GM23338 (cell line): Measurements from ENCODE around the gene SMTNL2. TPM values are rescaled to one million over a fixed set of nuclear protein-coding genes. Genes with fewer than 3 reads are reported as not detected.

Source experiments
- ATAC-seq: fragments of 200-7000 bp; cut with Tn5 transposase; 3 replicates; pipeline ENCODE4 v1.9.1; 2020
- DNase-seq: peaks from one replicate; pipeline ENCODE4 v3.0.0-alpha.2; 2015; ENCODE audit warnings: low spot score
- H2AFZ ChIP-seq: fragments of 200-600 bp; sonication (generic); 2 replicates; pipeline ENCODE4 v1.8.0; 2016; ENCODE audit warnings: antibody characterized with exemption, mild to moderate bottlenecking, moderate library complexity
- H3F3A ChIP-seq: fragments of 200-600 bp; sonication (generic); replicated peaks from 2 replicates; pipeline ENCODE4 v1.8.0; 2017; ENCODE audit warnings: antibody characterized with exemption, mixed run types, low read depth
- H3K27ac ChIP-seq: fragments of 200-600 bp; sonication (generic); 2 replicates; pipeline ENCODE4 v1.6.1; 2016; ENCODE audit warnings: low read depth
- H3K27me3 ChIP-seq: fragments of 200-600 bp; sonication (generic); 2 replicates; pipeline ENCODE4 v1.8.0; 2016; ENCODE audit warnings: mild to moderate bottlenecking, mixed run types, moderate library complexity; ENCODE audit not compliant: insufficient read depth
- H3K36me3 ChIP-seq: fragments of 200-600 bp; sonication (generic); 2 replicates; pipeline ENCODE4 v1.8.0; 2016; ENCODE audit warnings: mild to moderate bottlenecking; ENCODE audit not compliant: insufficient read depth
- H3K4me1 ChIP-seq: fragments of 200-600 bp; sonication (generic); 2 replicates; pipeline ENCODE4 v1.8.0; 2016; ENCODE audit warnings: mild to moderate bottlenecking, moderate library complexity; ENCODE audit not compliant: insufficient read depth
- H3K4me2 ChIP-seq: fragments of 200-600 bp; sonication (generic); 2 replicates; pipeline ENCODE4 v1.7.1; 2017; ENCODE audit warnings: mixed run types
- H3K4me3 ChIP-seq: fragments of 200-600 bp; sonication (generic); 2 replicates; pipeline ENCODE4 v1.6.1; 2016; ENCODE audit warnings: mixed run types
- H3K79me2 ChIP-seq: fragments of 200-600 bp; sonication (generic); replicated peaks from 2 replicates; pipeline ENCODE4 v1.8.0; 2017; ENCODE audit warnings: mild to moderate bottlenecking; ENCODE audit not compliant: insufficient read depth
- H3K9me2 ChIP-seq: fragments of 200-600 bp; sonication (generic); 2 replicates; pipeline ENCODE4 v1.8.0; 2017; ENCODE audit not compliant: insufficient read depth
- H4K20me1 ChIP-seq: fragments of 200-600 bp; sonication (generic); replicated peaks from 2 replicates; pipeline ENCODE4 v1.8.0; 2017; ENCODE audit warnings: mild to moderate bottlenecking; ENCODE audit not compliant: insufficient read depth
- H3K27ac Mint-ChIP-seq: 2 replicates; pipeline ENCODE4 v1.8.0; 2020; ENCODE audit warnings: inconsistent platforms, mild to moderate bottlenecking, moderate library complexity, mixed read lengths
- H3K27me3 Mint-ChIP-seq: 3 replicates; pipeline ENCODE4 v1.8.0; 2022; ENCODE audit warnings: low read depth, mild to moderate bottlenecking, moderate library complexity, mixed read lengths, inconsistent platforms; ENCODE audit not compliant: insufficient read depth, poor library complexity
- H3K36me3 Mint-ChIP-seq: 3 replicates; pipeline ENCODE4 v1.8.0; 2021; ENCODE audit warnings: low read depth, mild to moderate bottlenecking, inconsistent platforms, moderate library complexity, mixed read lengths
- H3K4me1 Mint-ChIP-seq: 3 replicates; pipeline ENCODE4 v1.8.0; 2020; ENCODE audit warnings: mild to moderate bottlenecking, inconsistent platforms, mixed read lengths
- H3K4me3 Mint-ChIP-seq: 3 replicates; pipeline ENCODE4 v1.8.0; 2021; ENCODE audit warnings: moderate library complexity, mild to moderate bottlenecking, inconsistent platforms, mixed read lengths
- H3K9me3 Mint-ChIP-seq: 3 replicates; pipeline ENCODE4 v1.8.0; 2020; ENCODE audit warnings: moderate library complexity, mild to moderate bottlenecking, inconsistent platforms, mixed read lengths
- CREB1 ChIP-seq: fragments of 250-450 bp; sonication (Bioruptor Pico); IDR thresholded peaks from 2 replicates; pipeline ENCODE4 v1.5.0; 2020; ENCODE audit warnings: low read depth, mild to moderate bottlenecking, moderate library complexity
- CTCF ChIP-seq, 2 experiments: fragments of 200-600 bp in 1 of 2; sonication (generic) in 1 of 2; conservative IDR thresholded peaks; 2 replicates each; pipeline versions ENCODE4 v1.5.1 to v1.6.1; 2016 to 2017; ENCODE audit warnings: antibody characterized with exemption in 2 of 2, low read depth in 2 of 2, mild to moderate bottlenecking in 2 of 2, moderate library complexity in 1 of 2
- ETS1 ChIP-seq: IDR thresholded peaks from 2 replicates; pipeline ENCODE4 v1.6.1; 2016; ENCODE audit warnings: antibody characterized with exemption
- EZH2 ChIP-seq: fragments of 200-600 bp; sonication (generic); IDR thresholded peaks from one replicate; pipeline ENCODE4 v1.8.0; 2017; ENCODE audit warnings: antibody characterized with exemption, mild to moderate bottlenecking, low read depth; ENCODE audit not compliant: unreplicated experiment
- EZH2phosphoT487 ChIP-seq: fragments of 200-600 bp; sonication (generic); IDR thresholded peaks from one replicate; pipeline ENCODE4 v1.8.1; 2018; ENCODE audit warnings: antibody characterized with exemption; ENCODE audit not compliant: unreplicated experiment
- JUNB ChIP-seq: IDR thresholded peaks from one replicate; pipeline ENCODE4 v1.6.1; 2016; ENCODE audit warnings: antibody characterized with exemption; ENCODE audit not compliant: unreplicated experiment
- NANOG ChIP-seq: IDR thresholded peaks from 2 replicates; pipeline ENCODE4 v1.6.1; 2016; ENCODE audit warnings: antibody characterized with exemption, borderline replicate concordance
- POLR2AphosphoS5 ChIP-seq: IDR thresholded peaks from 2 replicates; pipeline ENCODE4 v1.6.1; 2016; ENCODE audit warnings: antibody characterized with exemption, low read depth
- REST ChIP-seq: IDR thresholded peaks from one replicate; pipeline ENCODE4 v1.6.1; 2018; ENCODE audit warnings: antibody characterized with exemption; ENCODE audit not compliant: unreplicated experiment
- STAT1 ChIP-seq: IDR thresholded peaks from one replicate; pipeline ENCODE4 v1.6.1; 2016; ENCODE audit warnings: antibody characterized with exemption; ENCODE audit not compliant: unreplicated experiment
- ZNF114 ChIP-seq: fragments of 250-450 bp; sonication (Bioruptor Pico); IDR thresholded peaks from 2 replicates; pipeline ENCODE4 v1.5.0; 2020; ENCODE audit warnings: mild to moderate bottlenecking, moderate library complexity
- ZNF331 ChIP-seq: fragments of 250-450 bp; sonication (Bioruptor Pico); IDR thresholded peaks from 2 replicates; pipeline ENCODE4 v1.5.0; 2020; ENCODE audit warnings: low read depth, mild to moderate bottlenecking, moderate library complexity
- ZNF462 ChIP-seq: fragments of 250-450 bp; sonication (Bioruptor Pico); IDR thresholded peaks from 2 replicates; pipeline ENCODE4 v1.5.0; 2020; ENCODE audit warnings: mild to moderate bottlenecking, moderate library complexity
- polyA plus RNA-seq: library from polyadenylated mRNA; unstranded; fragments of >200 nt; fragmentation: Nextera tagmentation; extraction: Ambion mirVana; gene quantifications from 2 replicates; pipeline ENCODE4 v1.2.1, GENCODE V29; 2016
- total RNA-seq: library from RNA; depleted of rRNA; stranded (reverse); fragments of >200 nt; shearing (Covaris generic); gene quantifications from 2 replicates; pipeline ENCODE4 v1.2.3, GENCODE V29; 2014

Gene SMTNL2
- total and polyA plus RNA-seq, 2 experiments from 2014 or later, result 1.3 to 4.3 TPM

GRCh38 chr17:4592240-4593005 lies 8.1 kb downstream of the SMTNL2 start:
- Histone ChIP-seq H3K79me2 (no peaks in the 10 kb centered on the region), H3K36me3 (no peaks in the 10 kb centered on the region), H3K27me3 (no peaks in the 10 kb centered on the region), H3K27ac (no peak overlapping the region), H3K4me3 (no peak overlapping the region), H3K9me2 (no peaks in the 10 kb centered on the region), H2AFZ (no peak overlapping the region), H3K4me2 (no peak overlapping the region), H3F3A (no peaks in the 10 kb centered on the region), H4K20me1 (no peaks in the 10 kb centered on the region), H3K4me1 (peaks cover 5% of the 10 kb centered on the region; the same call in 1 of the 2 replicates)
- TF ChIP-seq JUNB, result no peak
- TF ChIP-seq REST, result no peak
- no peak for TF ChIP-seq ZNF114 (CRISPR knock-in tag)
- no peak for TF ChIP-seq CREB1 (CRISPR knock-in tag)
- TF ChIP-seq POLR2AphosphoS5, result no peak
- TF ChIP-seq STAT1, result no peak
- no peak for TF ChIP-seq ZNF331
- no peak for TF ChIP-seq EZH2phosphoT487
- TF ChIP-seq ZNF462, result no peak
- no peak for TF ChIP-seq NANOG
- no peak for TF ChIP-seq ETS1
- no peak for TF ChIP-seq EZH2
- no peak for TF ChIP-seq CTCF (conservative IDR thresholded peaks at IDR 0.05; ENCODE audit: low read depth in 2 of 2)
- DNase-seq (no peak), ATAC-seq (no peak)
- Mint-ChIP-seq H3K36me3 (no peaks in the 10 kb centered on the region), H3K4me1 (peaks cover 14% of the 10 kb centered on the region), H3K27ac (no peak overlapping the region), H3K9me3 (no peaks in the 10 kb centered on the region), H3K27me3 (peaks cover 17% of the 10 kb centered on the region), H3K4me3 (no peak overlapping the region)
